ENCODE measurements around the gene KLHL7.
"Not testable (repeated sequence)": the region's sequence is repeated elsewhere in the genome, so short reads cannot be mapped to it uniquely, and the experiment has no call there.

KLHL7 gene

DNA sequence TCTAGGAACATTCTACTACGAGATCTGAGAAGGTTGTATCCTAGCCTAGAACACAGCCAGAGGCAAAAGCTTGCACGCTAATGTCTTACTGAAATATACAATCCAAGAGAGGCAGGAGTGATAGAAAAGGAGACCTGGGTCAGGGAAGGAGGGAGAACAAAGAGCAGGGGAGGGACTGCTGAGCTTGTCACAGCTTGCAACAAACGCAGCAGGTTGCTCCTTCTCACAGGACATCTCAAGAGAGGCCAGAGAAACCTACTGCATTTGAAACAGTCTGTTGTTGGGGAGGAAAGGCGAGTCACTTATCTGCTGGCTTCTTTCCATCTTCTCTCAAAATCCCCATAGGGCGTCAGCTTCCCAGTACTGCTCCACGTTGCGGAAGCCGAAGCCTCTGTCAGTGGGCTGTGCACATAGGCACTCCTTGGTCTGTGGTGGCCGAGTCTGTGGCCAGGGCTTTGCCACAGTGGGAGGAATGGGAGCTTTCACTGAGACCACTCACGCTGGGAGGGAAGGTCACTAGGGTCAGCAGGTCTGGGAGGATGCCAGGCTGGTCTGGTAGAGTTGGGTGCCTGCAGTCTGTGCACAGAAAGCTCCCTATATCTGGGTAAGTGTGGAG, 115.2 kb downstream of the KLHL7 start:
- no peak for ATAC-seq
- TF ChIP-seq TOX (CRISPR knock-in tag; IDR thresholded peaks at IDR 0.05; ENCODE audit: borderline replicate concordance) = no peak
- no peak for TF ChIP-seq ISL1 (CRISPR knock-in tag; IDR thresholded peaks at IDR 0.05)
- TF ChIP-seq BACH2 (CRISPR knock-in tag; IDR thresholded peaks at IDR 0.05; ENCODE audit: borderline replicate concordance) = no peak

DNA sequence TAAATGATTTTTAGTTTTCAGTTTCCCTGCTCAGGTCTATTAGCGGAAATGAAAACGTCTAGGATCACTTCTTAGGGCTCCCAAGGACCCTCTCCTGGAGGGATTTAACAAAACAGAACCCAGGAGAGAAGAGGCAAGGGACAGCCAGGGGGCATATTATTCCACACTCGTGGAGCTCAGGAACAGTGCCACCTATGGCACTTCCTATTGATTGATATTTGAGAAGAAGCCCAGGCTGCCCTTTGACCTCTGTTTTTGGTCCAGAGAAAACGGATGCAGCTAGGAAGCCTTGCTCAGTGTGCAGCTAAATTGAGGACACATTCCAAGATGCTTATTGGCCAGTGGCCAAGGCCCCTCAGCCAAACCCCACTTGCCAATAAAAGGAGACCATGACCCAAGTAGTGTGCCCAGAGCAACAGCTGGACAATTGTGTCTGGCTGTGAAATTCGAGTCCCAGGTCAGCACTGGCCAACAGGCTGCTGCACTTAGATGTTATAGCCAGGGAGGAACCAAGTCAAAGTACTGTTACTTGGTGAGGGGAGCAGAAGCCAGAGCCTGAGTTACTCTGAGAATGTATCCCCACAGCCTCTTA, 117.0 kb downstream of the KLHL7 start:
- no peak for TF ChIP-seq ZNF70 (CRISPR knock-in tag; IDR thresholded peaks at IDR 0.05)
- TF ChIP-seq, protein P1, sequence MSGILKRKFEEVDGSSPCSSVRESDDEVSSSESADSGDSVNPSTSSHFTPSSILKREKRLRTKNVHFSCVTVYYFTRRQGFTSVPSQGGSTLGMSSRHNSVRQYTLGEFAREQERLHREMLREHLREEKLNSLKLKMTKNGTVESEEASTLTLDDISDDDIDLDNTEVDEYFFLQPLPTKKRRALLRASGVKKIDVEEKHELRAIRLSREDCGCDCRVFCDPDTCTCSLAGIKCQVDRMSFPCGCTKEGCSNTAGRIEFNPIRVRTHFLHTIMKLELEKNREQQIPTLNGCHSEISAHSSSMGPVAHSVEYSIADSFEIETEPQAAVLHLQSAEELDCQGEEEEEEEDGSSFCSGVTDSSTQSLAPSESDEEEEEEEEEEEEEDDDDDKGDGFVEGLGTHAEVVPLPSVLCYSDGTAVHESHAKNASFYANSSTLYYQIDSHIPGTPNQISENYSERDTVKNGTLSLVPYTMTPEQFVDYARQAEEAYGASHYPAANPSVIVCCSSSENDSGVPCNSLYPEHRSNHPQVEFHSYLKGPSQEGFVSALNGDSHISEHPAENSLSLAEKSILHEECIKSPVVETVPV (CRISPR knock-in tag; IDR thresholded peaks at IDR 0.05) = no peak
- no peak for TF ChIP-seq ISL1 (CRISPR knock-in tag; IDR thresholded peaks at IDR 0.05)
- no peak for TF ChIP-seq SNAI2 (CRISPR knock-in tag; IDR thresholded peaks at IDR 0.05)
- no peak for TF ChIP-seq GLIS3 (CRISPR knock-in tag; IDR thresholded peaks at IDR 0.05)
- TF ChIP-seq BACH2 (CRISPR knock-in tag; IDR thresholded peaks at IDR 0.05; ENCODE audit: borderline replicate concordance) = no peak
- no peak for TF ChIP-seq ZC3H10 (CRISPR knock-in tag; IDR thresholded peaks at IDR 0.05)
- no peak for TF ChIP-seq TCF4 (CRISPR knock-in tag; IDR thresholded peaks at IDR 0.05; ENCODE audit: borderline replicate concordance)
- TF ChIP-seq, protein P2, sequence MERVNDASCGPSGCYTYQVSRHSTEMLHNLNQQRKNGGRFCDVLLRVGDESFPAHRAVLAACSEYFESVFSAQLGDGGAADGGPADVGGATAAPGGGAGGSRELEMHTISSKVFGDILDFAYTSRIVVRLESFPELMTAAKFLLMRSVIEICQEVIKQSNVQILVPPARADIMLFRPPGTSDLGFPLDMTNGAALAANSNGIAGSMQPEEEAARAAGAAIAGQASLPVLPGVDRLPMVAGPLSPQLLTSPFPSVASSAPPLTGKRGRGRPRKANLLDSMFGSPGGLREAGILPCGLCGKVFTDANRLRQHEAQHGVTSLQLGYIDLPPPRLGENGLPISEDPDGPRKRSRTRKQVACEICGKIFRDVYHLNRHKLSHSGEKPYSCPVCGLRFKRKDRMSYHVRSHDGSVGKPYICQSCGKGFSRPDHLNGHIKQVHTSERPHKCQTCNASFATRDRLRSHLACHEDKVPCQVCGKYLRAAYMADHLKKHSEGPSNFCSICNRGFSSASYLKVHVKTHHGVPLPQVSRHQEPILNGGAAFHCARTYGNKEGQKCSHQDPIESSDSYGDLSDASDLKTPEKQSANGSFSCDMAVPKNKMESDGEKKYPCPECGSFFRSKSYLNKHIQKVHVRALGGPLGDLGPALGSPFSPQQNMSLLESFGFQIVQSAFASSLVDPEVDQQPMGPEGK (CRISPR knock-in tag; IDR thresholded peaks at IDR 0.05; ENCODE audit: borderline replicate concordance) = no peak
- TF ChIP-seq ZNF565 (CRISPR knock-in tag; conservative IDR thresholded peaks at IDR 0.05; ENCODE audit: low read depth) = no peak
- TF ChIP-seq ARNTL (CRISPR knock-in tag; IDR thresholded peaks at IDR 0.05; ENCODE audit: borderline replicate concordance, low read depth) = no peak
- TF ChIP-seq, protein P3, sequence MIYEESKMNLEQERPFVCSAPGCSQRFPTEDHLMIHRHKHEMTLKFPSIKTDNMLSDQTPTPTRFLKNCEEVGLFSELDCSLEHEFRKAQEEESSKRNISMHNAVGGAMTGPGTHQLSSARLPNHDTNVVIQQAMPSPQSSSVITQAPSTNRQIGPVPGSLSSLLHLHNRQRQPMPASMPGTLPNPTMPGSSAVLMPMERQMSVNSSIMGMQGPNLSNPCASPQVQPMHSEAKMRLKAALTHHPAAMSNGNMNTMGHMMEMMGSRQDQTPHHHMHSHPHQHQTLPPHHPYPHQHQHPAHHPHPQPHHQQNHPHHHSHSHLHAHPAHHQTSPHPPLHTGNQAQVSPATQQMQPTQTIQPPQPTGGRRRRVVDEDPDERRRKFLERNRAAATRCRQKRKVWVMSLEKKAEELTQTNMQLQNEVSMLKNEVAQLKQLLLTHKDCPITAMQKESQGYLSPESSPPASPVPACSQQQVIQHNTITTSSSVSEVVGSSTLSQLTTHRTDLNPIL (CRISPR knock-in tag; IDR thresholded peaks at IDR 0.05; ENCODE audit: low read depth) = no peak
- TF ChIP-seq RARB (CRISPR knock-in tag; IDR thresholded peaks at IDR 0.05) = no peak
- TF ChIP-seq ZFP30 (CRISPR knock-in tag; IDR thresholded peaks at IDR 0.05) = no peak
- TF ChIP-seq, protein P4, sequence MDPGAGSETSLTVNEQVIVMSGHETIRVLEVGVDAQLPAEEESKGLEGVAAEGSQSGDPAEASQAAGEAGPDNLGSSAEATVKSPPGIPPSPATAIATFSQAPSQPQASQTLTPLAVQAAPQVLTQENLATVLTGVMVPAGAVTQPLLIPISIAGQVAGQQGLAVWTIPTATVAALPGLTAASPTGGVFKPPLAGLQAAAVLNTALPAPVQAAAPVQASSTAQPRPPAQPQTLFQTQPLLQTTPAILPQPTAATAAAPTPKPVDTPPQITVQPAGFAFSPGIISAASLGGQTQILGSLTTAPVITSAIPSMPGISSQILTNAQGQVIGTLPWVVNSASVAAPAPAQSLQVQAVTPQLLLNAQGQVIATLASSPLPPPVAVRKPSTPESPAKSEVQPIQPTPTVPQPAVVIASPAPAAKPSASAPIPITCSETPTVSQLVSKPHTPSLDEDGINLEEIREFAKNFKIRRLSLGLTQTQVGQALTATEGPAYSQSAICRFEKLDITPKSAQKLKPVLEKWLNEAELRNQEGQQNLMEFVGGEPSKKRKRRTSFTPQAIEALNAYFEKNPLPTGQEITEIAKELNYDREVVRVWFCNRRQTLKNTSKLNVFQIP (CRISPR knock-in tag; IDR thresholded peaks at IDR 0.05; ENCODE audit: borderline replicate concordance, low read depth) = no peak
- no peak for TF ChIP-seq ZFP3 (CRISPR knock-in tag; IDR thresholded peaks at IDR 0.05)
- no peak for TF ChIP-seq OSR1 (CRISPR knock-in tag; IDR thresholded peaks at IDR 0.05)
- no peak for TF ChIP-seq ESRRG (CRISPR knock-in tag; IDR thresholded peaks at IDR 0.05)
- TF ChIP-seq, protein P5, sequence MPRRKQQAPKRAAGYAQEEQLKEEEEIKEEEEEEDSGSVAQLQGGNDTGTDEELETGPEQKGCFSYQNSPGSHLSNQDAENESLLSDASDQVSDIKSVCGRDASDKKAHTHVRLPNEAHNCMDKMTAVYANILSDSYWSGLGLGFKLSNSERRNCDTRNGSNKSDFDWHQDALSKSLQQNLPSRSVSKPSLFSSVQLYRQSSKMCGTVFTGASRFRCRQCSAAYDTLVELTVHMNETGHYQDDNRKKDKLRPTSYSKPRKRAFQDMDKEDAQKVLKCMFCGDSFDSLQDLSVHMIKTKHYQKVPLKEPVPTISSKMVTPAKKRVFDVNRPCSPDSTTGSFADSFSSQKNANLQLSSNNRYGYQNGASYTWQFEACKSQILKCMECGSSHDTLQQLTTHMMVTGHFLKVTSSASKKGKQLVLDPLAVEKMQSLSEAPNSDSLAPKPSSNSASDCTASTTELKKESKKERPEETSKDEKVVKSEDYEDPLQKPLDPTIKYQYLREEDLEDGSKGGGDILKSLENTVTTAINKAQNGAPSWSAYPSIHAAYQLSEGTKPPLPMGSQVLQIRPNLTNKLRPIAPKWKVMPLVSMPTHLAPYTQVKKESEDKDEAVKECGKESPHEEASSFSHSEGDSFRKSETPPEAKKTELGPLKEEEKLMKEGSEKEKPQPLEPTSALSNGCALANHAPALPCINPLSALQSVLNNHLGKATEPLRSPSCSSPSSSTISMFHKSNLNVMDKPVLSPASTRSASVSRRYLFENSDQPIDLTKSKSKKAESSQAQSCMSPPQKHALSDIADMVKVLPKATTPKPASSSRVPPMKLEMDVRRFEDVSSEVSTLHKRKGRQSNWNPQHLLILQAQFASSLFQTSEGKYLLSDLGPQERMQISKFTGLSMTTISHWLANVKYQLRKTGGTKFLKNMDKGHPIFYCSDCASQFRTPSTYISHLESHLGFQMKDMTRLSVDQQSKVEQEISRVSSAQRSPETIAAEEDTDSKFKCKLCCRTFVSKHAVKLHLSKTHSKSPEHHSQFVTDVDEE (CRISPR knock-in tag; IDR thresholded peaks at IDR 0.05) = no peak
- no peak for TF ChIP-seq ZNF8 (CRISPR knock-in tag; IDR thresholded peaks at IDR 0.05)
- ATAC-seq = no peak

DNA sequence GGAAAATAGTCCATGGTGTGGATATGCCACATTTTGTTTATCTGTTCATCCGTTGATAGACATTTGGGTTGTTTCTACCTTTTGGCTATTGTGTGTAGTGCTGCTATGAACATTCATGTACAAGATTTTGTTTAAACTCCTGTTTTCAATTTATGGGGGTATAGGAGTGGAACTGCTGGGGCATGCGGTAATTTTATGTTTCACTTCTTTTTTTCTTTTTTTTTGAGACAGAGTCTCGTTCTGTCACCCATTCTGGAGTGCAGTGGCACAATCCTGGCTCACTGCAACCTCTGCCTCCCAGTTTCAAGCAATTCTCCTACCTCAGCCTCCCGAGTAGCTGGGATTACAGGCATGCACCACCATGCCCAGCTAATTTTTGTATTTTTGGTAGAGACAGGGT, 118.8 kb downstream of the KLHL7 start:
- ATAC-seq = not testable (repeated sequence)

Data from SK-N-SH treated with all-trans-retinoic acid at 6 μM for 48 hours (cell line).